Measurements from ENCODE around the gene C1orf115.

GRCh38 chr1:220655961-220656740 is 34.0 kb upstream of the C1orf115 start:
- TF ChIP-seq CTCF (optimal IDR thresholded peaks at IDR 0.05 in 1 of 3, IDR thresholded peaks at IDR 0.05 in 1 of 3, conservative IDR thresholded peaks at IDR 0.05 in 1 of 3; ENCODE audit: extremely low read depth in 1 of 3, insufficient read depth in 2 of 3, low read length in 3 of 3) (no peak), EZH2 (IDR thresholded peaks at IDR 0.05; ENCODE audit: low read length) (no peak)

Data from keratinocyte (primary cell).